Stimulated activated CD8-positive, alpha-beta memory T cell treated with anti-CD3 and anti-CD28 coated beads, Interleukin-12 subunit alpha, Interleukin-12 subunit beta, amount 100 ng/mL, for 24 hours (primary cell): ENCODE measurements around the gene EBF3.

ENCODE experiments used
- DNase-seq: peaks from one replicate; pipeline ENCODE4 v3.0.0-alpha.2; 2020; ENCODE audit errors: extremely low read depth

EBF3 gene

GRCh38 chr10:129891806-129892205, 72.3 kb downstream of the EBF3 start:
- DNase-seq: no peak

GRCh38 chr10:129890170-129890569, 73.9 kb downstream of the EBF3 start:
- no peak for DNase-seq

GRCh38 chr10:129888784-129889616, 75.1 kb downstream of the EBF3 start:
- peak; percentile 10 for DNase-seq

- no peak for DNase-seq
Measured at GRCh38 chr10:129887986-129888783, 75.9 kb downstream of the EBF3 start.

GRCh38 chr10:129887381-129887905, 76.6 kb downstream of the EBF3 start:
- no peak for DNase-seq

- no peak for DNase-seq
Measured at GRCh38 chr10:129886263-129886662, 77.8 kb downstream of the EBF3 start.

- no peak for DNase-seq
Measured at GRCh38 chr10:129885526-129885925, 78.5 kb downstream of the EBF3 start.

GRCh38 chr10:129884398-129885078, 79.5 kb downstream of the EBF3 start:
- no peak for DNase-seq

GRCh38 chr10:129883626-129884397, 80.3 kb downstream of the EBF3 start:
- DNase-seq: no peak

- DNase-seq: no peak
Measured at GRCh38 chr10:129883029-129883428, 81.0 kb downstream of the EBF3 start.

- DNase-seq: no peak
Measured at GRCh38 chr10:129882291-129883010, 81.6 kb downstream of the EBF3 start.

- DNase-seq: no peak
Measured at GRCh38 chr10:129881641-129882040, 82.4 kb downstream of the EBF3 start.

GRCh38 chr10:129880191-129880870, 83.7 kb downstream of the EBF3 start:
- DNase-seq: no peak

- no peak for DNase-seq
Measured at GRCh38 chr10:129879655-129880054, 84.4 kb downstream of the EBF3 start.

GRCh38 chr10:129878835-129879234, 85.2 kb downstream of the EBF3 start:
- DNase-seq: no peak

GRCh38 chr10:129877773-129878371, 86.2 kb downstream of the EBF3 start:
- no peak for DNase-seq

GRCh38 chr10:129876838-129877237, 87.2 kb downstream of the EBF3 start:
- no peak for DNase-seq

- DNase-seq: no peak
Measured at GRCh38 chr10:129875993-129876726, 87.9 kb downstream of the EBF3 start.

- DNase-seq: no peak
Measured at GRCh38 chr10:129873351-129873750, 90.7 kb downstream of the EBF3 start.
